ENCODE data around the gene LRRC8A. TPM values are rescaled to one million over a fixed set of nuclear protein-coding genes. Genes with fewer than 3 reads are reported as not detected.
"Not testable (repeated sequence)": the region's sequence is repeated elsewhere in the genome, so short reads cannot be mapped to it uniquely, and the experiment has no call there.

Gene LRRC8A
- total and polyA plus RNA-seq, 12 donors: 13.2 to 45.1 (median 19.6) TPM

GRCh38 chr9:128845186-128845931 lies 36.6 kb upstream of the LRRC8A start:
- Histone ChIP-seq H3K36me3 (peaks cover 0 to 22% (median 0%) of the 10 kb centered on the region in 9 donors), H3K27ac (no peak overlapping the region), H3K4me1 (no peaks in the 10 kb centered on the region), H3K4me3 (no peak overlapping the region), H3K9me3 (peaks cover 0 to 5% (median 0%) of the 10 kb centered on the region in 11 donors), H3K27me3 (no peaks in the 10 kb centered on the region)
- no peak for TF ChIP-seq CTCF (IDR thresholded peaks at IDR 0.05)
- intact Hi-C loops (cut with DNase I): loop anchor here in 1 of 10 donors (10.0 kb wide), 1 partner anchor 169 kb away; no protein-coding TSS in a partner anchor
- no peak for DNase-seq
- no peak for ATAC-seq
- 76 to 78% methylated on average over 13 of the region's 13 CpGs for WGBS, 2 donors

DNA sequence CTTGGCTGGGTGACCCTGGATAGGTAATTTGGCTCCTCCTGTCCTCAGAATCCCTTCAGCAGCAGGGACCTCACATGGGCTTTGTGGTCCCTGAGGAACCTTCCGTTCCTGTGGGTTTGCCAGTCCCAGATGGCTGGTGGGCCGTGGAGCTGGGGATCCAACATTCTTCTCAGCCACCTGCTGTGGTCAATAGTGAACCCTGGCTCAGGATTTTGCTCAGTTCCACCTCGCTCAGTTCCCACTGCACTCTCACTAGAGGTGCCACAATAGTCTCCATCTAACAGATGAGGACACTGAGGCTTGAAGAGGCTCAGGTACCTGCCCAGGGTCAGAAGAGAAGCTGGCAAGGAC lies 35.3 kb upstream of the LRRC8A start:
- no peak overlapping the region for H3K4me3 ChIP-seq
- peaks cover 0 to 18% (median 0%) of the 10 kb centered on the region in 11 donors for H3K9me3 ChIP-seq
- 88 to 95% methylated on average over 3 of the region's 3 CpGs for WGBS, 2 donors
- intact Hi-C loops (cut with DNase I): loop anchor here in 1 of 10 donors (10.0 kb wide), 1 partner anchor 168 kb away; no protein-coding TSS in a partner anchor
- ATAC-seq: no peak
- no peaks in the 10 kb centered on the region for H3K4me1 ChIP-seq
- DNase-seq: no peak
- H3K27ac ChIP-seq: no peak overlapping the region
- peaks cover 0 to 14% (median 0%) of the 10 kb centered on the region in 9 donors for H3K36me3 ChIP-seq
- no peak for TF ChIP-seq CTCF (IDR thresholded peaks at IDR 0.05)
- no peaks in the 10 kb centered on the region for H3K27me3 ChIP-seq

- DNase-seq (no peak), ATAC-seq (no peak)
- Histone ChIP-seq H3K4me3 (no peak overlapping the region), H3K4me1 (no peaks in the 10 kb centered on the region), H3K27ac (no peak overlapping the region), H3K9me3 (peaks cover 0 to 21% (median 0%) of the 10 kb centered on the region in 11 donors), H3K27me3 (no peaks in the 10 kb centered on the region), H3K36me3 (peaks cover 0 to 3% (median 0%) of the 10 kb centered on the region in 9 donors)
- no peak for TF ChIP-seq CTCF (IDR thresholded peaks at IDR 0.05)
- intact Hi-C loops (cut with DNase I): loop anchor here in 1 of 10 donors (10.0 kb wide), 1 partner anchor 167 kb away; no protein-coding TSS in a partner anchor
- WGBS, 2 donors: 95 to 100% methylated on average over 1 of the region's 1 CpG
Observed at GRCh38 chr9:128847803-128848202, 34.1 kb upstream of the LRRC8A start.

DNA sequence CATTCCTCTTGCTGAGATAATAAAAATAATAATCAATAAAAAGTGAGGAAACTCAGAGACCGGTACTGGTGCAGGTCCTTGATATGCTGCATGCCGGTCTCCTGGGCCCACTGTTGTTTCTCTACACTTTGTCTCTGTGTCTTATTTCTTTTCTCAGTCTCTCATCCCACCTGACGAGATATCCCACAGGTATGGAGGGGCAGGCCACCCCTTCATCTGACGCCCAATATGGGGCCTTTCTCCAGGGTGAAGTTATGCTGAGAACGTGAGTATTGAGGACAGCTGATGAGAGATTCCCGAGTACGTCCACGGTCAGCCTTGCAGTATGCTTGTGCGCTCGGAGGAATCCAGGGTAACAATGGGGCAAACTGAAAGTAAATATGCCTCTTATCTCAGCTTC lies 30.9 kb upstream of the LRRC8A start:
- H3K4me3 ChIP-seq; H3K27ac ChIP-seq; DNase-seq; ATAC-seq; H3K36me3 ChIP-seq; H3K27me3 ChIP-seq; H3K4me1 ChIP-seq; intact Hi-C loops (cut with DNase I): not testable (repeated sequence)
- peaks cover 0 to 21% (median 0%) of the 10 kb centered on the region in 11 donors for H3K9me3 ChIP-seq
- 94 to 95% methylated on average over 10 of the region's 10 CpGs for WGBS, 2 donors
